GM10847 (cell line): ENCODE measurements around the gene MAPK8IP3.

Experiments
- POLR2A ChIP-seq: IDR thresholded peaks from 2 replicates; pipeline ENCODE4 v1.6.1; 2011; ENCODE audit not compliant: insufficient read length; ENCODE audit errors: extremely low read depth

The MAPK8IP3 gene

GRCh38 chr16:1770328-1771187, 64.6 kb downstream of the MAPK8IP3 start:
- TF ChIP-seq POLR2A = peak; percentile 11

- peak; percentile 22 for TF ChIP-seq POLR2A
These were observed 65.3 kb downstream of the MAPK8IP3 start, which contains the start of gene NME3 for GRCh38 chr16:1771188-1771863. Gene NME3 (minus strand): TSS chr16:1771543. CDS start chr16:1771534, 9 bp downstream.

- TF ChIP-seq POLR2A = no peak
These were observed 65.9 kb downstream of the MAPK8IP3 start for GRCh38 chr16:1771864-1772361.

- TF ChIP-seq POLR2A = no peak
These were observed 66.4 kb downstream of the MAPK8IP3 start, which contains the start of gene EME2 for GRCh38 chr16:1772362-1772907. Gene EME2 (plus strand): TSS chr16:1772810. CDS start chr16:1773228, 418 bp downstream.

- TF ChIP-seq POLR2A = peak; percentile 88
These were observed 67.1 kb downstream of the MAPK8IP3 start, which contains the start of gene MRPS34 for GRCh38 chr16:1772908-1773702. Gene MRPS34 (minus strand): TSS chr16:1773134. CDS start chr16:1773119, 15 bp downstream.

- no peak for TF ChIP-seq POLR2A
These were observed 67.9 kb downstream of the MAPK8IP3 start for GRCh38 chr16:1773703-1774447.

GRCh38 chr16:1774448-1774780, 68.4 kb downstream of the MAPK8IP3 start:
- TF ChIP-seq POLR2A = no peak

GRCh38 chr16:1775006-1775845, 69.2 kb downstream of the MAPK8IP3 start:
- TF ChIP-seq POLR2A = no peak

- no peak for TF ChIP-seq POLR2A
These were observed 70.1 kb downstream of the MAPK8IP3 start for GRCh38 chr16:1775846-1776671.

- no peak for TF ChIP-seq POLR2A
These were observed 70.6 kb downstream of the MAPK8IP3 start for GRCh38 chr16:1776672-1776955.

GRCh38 chr16:1776991-1777374, 71.0 kb downstream of the MAPK8IP3 start:
- no peak for TF ChIP-seq POLR2A

GRCh38 chr16:1777375-1778199, 71.6 kb downstream of the MAPK8IP3 start:
- TF ChIP-seq POLR2A = no peak
